GM12873 (cell line): Measurements from ENCODE around the gene ITGBL1.

Experiments
- TF ChIP-seq, protein P1 (sequence below): IDR thresholded peaks from 2 replicates; pipeline ENCODE4 v1.5.1; 2012; ENCODE audit warnings: low read depth, mild to moderate bottlenecking, moderate library complexity, low read length, control low read depth; ENCODE audit not compliant: insufficient read depth; ENCODE audit errors: missing control alignments

ITGBL1 gene

DNA sequence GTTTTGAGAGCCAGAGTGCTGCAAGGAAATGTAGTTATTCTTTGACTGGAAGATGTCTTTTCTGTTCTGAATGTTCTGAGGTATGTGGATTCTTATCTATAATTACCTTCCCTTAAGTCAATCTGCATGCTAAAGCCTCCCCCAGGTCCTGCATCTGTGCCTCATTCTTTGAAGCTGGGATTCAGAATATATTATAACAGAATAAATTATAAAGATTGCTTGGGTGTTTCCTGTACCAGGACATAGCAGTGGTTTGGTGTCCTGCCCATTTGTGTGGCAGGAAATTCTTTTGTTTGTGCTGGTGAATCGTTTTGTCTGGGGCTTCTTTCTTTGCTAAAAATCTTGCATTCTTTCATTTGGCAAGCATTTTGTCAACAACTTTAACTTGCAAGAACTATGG is 60.2 kb downstream of the ITGBL1 start:
- TF ChIP-seq, protein P1, sequence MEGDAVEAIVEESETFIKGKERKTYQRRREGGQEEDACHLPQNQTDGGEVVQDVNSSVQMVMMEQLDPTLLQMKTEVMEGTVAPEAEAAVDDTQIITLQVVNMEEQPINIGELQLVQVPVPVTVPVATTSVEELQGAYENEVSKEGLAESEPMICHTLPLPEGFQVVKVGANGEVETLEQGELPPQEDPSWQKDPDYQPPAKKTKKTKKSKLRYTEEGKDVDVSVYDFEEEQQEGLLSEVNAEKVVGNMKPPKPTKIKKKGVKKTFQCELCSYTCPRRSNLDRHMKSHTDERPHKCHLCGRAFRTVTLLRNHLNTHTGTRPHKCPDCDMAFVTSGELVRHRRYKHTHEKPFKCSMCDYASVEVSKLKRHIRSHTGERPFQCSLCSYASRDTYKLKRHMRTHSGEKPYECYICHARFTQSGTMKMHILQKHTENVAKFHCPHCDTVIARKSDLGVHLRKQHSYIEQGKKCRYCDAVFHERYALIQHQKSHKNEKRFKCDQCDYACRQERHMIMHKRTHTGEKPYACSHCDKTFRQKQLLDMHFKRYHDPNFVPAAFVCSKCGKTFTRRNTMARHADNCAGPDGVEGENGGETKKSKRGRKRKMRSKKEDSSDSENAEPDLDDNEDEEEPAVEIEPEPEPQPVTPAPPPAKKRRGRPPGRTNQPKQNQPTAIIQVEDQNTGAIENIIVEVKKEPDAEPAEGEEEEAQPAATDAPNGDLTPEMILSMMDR: no peak

DNA sequence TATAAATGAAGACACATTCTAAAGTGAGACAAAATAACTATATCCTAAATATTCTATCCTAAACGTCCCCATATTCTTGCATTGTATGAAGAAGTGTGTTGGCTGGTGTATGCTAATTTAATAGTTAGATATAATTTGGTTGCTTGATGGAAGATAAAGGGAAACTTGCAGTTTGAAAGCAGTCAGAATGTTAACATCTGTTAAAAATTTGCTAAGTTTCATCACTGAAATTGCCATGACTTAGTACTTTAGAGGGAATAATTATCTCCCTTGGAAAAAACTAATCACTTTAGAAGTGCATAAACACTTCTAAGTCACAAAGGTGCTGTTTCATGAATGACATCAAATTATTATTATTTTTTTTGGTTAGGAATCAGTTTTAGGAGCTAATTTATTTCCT is 61.6 kb downstream of the ITGBL1 start:
- TF ChIP-seq, protein P1: no peak

DNA sequence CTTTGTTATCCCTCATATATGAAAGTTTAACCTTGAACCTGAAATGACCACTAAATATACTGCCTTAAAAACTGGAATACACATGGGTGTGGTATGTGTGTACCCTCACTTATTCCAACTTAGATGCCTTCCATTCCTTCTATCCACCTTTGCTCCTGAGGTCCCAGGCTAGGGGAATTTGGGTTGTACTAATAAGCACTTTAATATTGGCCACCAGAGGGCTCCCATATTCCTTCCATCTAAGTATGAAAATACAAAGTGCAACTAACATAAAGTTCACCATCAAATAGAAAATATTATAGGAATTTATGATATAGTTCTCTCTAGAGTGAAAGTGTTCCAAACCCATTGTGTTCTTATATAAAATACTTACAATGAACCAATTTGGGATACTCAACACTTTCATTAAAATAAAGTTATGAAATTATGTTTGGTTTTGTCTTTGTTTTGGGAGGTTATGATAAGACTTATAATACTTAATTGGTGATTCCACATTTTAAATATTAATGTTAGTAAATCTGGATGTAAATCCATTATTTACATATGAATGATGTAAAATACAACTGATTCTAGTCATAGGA is 62.3 kb downstream of the ITGBL1 start:
- TF ChIP-seq, protein P1: peak; percentile 52

- TF ChIP-seq, protein P1: no peak
Measured at GRCh38 chr13:101515504-101515903, 63.0 kb downstream of the ITGBL1 start.

DNA sequence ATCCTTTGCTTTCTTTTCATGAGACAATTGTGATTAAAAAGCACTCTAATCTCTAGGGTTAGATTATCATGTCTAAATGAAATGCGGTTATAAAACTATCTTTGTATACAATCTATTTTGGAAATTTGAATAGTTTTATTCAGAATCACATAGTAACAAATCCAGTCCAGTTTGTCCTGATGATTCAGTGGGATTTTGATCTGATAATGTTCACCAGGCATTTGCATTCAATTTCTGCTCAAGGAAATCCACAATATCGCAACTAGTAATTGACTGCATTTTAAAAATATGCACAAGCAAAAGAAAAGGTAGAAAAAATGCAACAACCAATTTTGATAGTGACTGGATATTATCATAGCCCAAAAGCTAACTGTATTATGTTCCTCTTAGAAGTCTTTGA is 63.8 kb downstream of the ITGBL1 start:
- TF ChIP-seq, protein P1: no peak

GRCh38 chr13:101520672-101521071 is 68.2 kb downstream of the ITGBL1 start:
- TF ChIP-seq, protein P1: no peak

GRCh38 chr13:101521371-101521770 is 68.9 kb downstream of the ITGBL1 start:
- TF ChIP-seq, protein P1: no peak

GRCh38 chr13:101522607-101523006 is 70.1 kb downstream of the ITGBL1 start:
- TF ChIP-seq, protein P1: no peak
